HG02981 (cell line): ENCODE data around the gene IFNW1.
A peak's percentile ranks its signal among the peaks of the same experiment; 100 is the strongest.

Experiments
- ATAC-seq: cut with Tn5 transposase; IDR thresholded peaks from one replicate; pipeline ENCODE4 v1.9.1; 2021; ENCODE audit warnings: mild to moderate bottlenecking, moderate library complexity; ENCODE audit not compliant: unreplicated experiment

Gene IFNW1

GRCh38 chr9:21110708-21111576 is 30.7 kb downstream of the IFNW1 start:
- peak; percentile 89 for ATAC-seq

GRCh38 chr9:21104787-21105186 is 36.8 kb downstream of the IFNW1 start:
- ATAC-seq: no peak

GRCh38 chr9:21102305-21102704 is 39.3 kb downstream of the IFNW1 start:
- no peak for ATAC-seq

GRCh38 chr9:21097817-21098216 is 43.8 kb downstream of the IFNW1 start:
- ATAC-seq: no peak

GRCh38 chr9:21096901-21097255 is 44.8 kb downstream of the IFNW1 start:
- ATAC-seq: no peak

GRCh38 chr9:21096172-21096900 is 45.3 kb downstream of the IFNW1 start:
- ATAC-seq: peak; percentile 93

GRCh38 chr9:21095561-21095960 is 46.1 kb downstream of the IFNW1 start:
- ATAC-seq: no peak
